ENCODE data around the gene GPX8. TPM values are rescaled to one million over a fixed set of nuclear protein-coding genes. Genes with fewer than 3 reads are reported as not detected.

Gene GPX8
- total and polyA plus RNA-seq, 4 experiments from 2014 or later = not detected

DNA sequence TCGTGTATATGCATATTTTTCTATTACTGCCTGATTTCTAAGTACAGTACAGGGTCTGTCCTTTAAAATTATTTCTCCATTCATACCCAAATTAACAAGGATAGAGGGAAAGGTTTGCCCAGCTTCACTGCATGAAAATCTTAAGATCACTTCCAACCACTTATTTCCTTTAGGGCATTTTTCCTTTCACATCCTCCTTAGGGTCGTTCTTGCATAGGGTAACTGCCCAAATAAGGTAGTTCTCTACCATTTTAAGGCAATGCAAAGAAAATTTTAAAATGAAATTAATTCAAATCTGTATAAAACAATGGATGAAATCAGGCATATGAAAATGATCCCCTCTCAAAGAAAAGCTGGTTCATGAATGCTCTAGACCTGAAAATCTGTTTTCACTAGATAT lies 17.1 kb downstream of the GPX8 start:
- H3K4me1 Mint-ChIP-seq = peaks cover 19 to 46% (median 28%) of the 10 kb centered on the region in 4 donors
- H3K27ac Mint-ChIP-seq = no peak overlapping the region
- H3K27me3 ChIP-seq (ENCODE audit: insufficient read depth, low read length) = peaks cover 40% of the 10 kb centered on the region
- POLR2A ChIA-PET (ENCODE audit: partially characterized antibody) = interaction anchor here (0.8 to 1.7 kb wide), 2 partner anchors 9 to 56 kb away, joined by 3 read pairs; no protein-coding TSS in a partner anchor
- H3K4me3 ChIP-seq (ENCODE audit: low read length in 2 of 2) = no peak overlapping the region
- H3K27ac ChIP-seq (ENCODE audit: low read depth, low read length) = no peak overlapping the region
- H3K9me3 ChIP-seq (ENCODE audit: control insufficient read depth in 1 of 2, low read length in 2 of 2) = no peaks in the 10 kb centered on the region
- peaks cover 56 to 70% of the 10 kb centered on the region in 2 donors for H3K27me3 Mint-ChIP-seq
- intact Hi-C loops (cut with micrococcal nuclease) = loop anchor here (10.0 kb wide), 1 partner anchor 128 kb away; the partner anchor contains the start of genes DHX29 and MTREX
- H3K9me3 Mint-ChIP-seq = peaks cover 0 to 3% (median 0%) of the 10 kb centered on the region in 8 donors
- H3K4me3 Mint-ChIP-seq = peak overlapping the region in 3 of 8 donors; percentile 39 to 51 (median 40)
- DNase-seq = no peak
- CTCF ChIA-PET (ENCODE audit: partially characterized antibody) = interaction anchor here (1.1 to 2.3 kb wide), 3 partner anchors 14 to 661 kb away, joined by 3 to 5 read pairs (median 4); no protein-coding TSS in a partner anchor
- peaks cover 34% of the 10 kb centered on the region for H3K4me1 ChIP-seq (ENCODE audit: insufficient read depth, low read length)
- H3K36me3 Mint-ChIP-seq = no peaks in the 10 kb centered on the region
- H3K36me3 ChIP-seq (ENCODE audit: insufficient read depth, low read length) = no peaks in the 10 kb centered on the region

DNA sequence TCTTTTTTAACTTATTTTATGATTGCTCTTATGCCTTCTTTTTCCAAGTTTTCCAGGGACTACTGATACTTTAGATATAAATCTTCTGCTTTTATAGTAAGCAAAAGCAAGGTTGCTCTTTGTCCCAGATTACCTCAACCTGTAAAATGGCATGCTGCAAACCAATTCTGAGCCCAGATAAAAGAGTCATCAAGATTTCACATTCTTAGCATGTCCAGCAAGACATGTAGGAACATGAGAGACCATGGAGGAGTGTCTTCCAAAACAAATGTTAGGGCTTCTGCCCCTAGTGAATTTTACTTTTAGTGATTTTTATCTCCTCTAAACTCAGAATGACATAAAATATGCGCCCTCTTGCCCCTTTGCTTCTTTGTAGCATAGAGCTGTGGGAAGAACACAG lies 20.0 kb downstream of the GPX8 start:
- CTCF ChIA-PET (ENCODE audit: partially characterized antibody) = interaction anchor here (1.2 to 1.3 kb wide), 2 partner anchors 8 to 274 kb away, joined by 4 to 5 read pairs; no protein-coding TSS in a partner anchor
- H3K27me3 ChIP-seq (ENCODE audit: insufficient read depth, low read length) = peaks cover 24% of the 10 kb centered on the region
- POLR2A ChIA-PET (ENCODE audit: partially characterized antibody) = no interaction called here
- H3K9me3 Mint-ChIP-seq = peaks cover 0 to 6% (median 3%) of the 10 kb centered on the region in 8 donors
- no peak for DNase-seq
- H3K4me3 ChIP-seq (ENCODE audit: low read length in 2 of 2) = no peak overlapping the region
- peaks cover 7 to 23% (median 14%) of the 10 kb centered on the region in 4 donors for H3K4me1 Mint-ChIP-seq
- H3K9me3 ChIP-seq (ENCODE audit: control insufficient read depth in 1 of 2, low read length in 2 of 2) = no peaks in the 10 kb centered on the region
- peaks cover 49 to 54% of the 10 kb centered on the region in 2 donors for H3K27me3 Mint-ChIP-seq
- no peak overlapping the region for H3K27ac ChIP-seq (ENCODE audit: low read depth, low read length)
- no peaks in the 10 kb centered on the region for H3K36me3 Mint-ChIP-seq
- intact Hi-C loops (cut with micrococcal nuclease) = no loop called here
- H3K27ac Mint-ChIP-seq = no peak overlapping the region
- no peaks in the 10 kb centered on the region for H3K36me3 ChIP-seq (ENCODE audit: insufficient read depth, low read length)
- H3K4me1 ChIP-seq (ENCODE audit: insufficient read depth, low read length) = peaks cover 17% of the 10 kb centered on the region
- H3K4me3 Mint-ChIP-seq = no peak overlapping the region

DNA sequence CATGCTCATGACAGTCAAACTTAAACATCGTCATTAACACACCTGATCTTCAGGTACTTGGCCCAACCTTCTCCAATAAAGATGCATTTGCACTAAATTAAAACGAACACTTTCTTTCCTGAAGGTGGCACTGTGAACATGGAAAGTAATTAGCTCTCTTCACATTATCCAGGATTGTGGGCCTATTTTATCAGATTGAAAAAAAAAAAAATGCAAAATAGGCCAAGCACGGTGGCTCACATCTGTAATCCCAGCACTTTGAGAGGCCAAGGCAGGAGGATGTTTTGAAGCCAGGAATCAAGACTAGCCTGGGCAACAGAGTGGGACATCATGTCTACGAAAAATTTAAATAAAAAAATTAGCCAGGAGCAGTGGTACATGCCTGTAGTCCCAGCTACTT lies 27.4 kb downstream of the GPX8 start:
- CTCF ChIA-PET (ENCODE audit: partially characterized antibody) = interaction anchor here (1.4 to 1.6 kb wide), 2 partner anchors 8 to 51 kb away, joined by 3 to 5 read pairs; no protein-coding TSS in a partner anchor
- no peak overlapping the region for H3K27ac ChIP-seq (ENCODE audit: low read depth, low read length)
- Mint-ChIP-seq H3K9me3 (peaks cover 0 to 6% (median 2%) of the 10 kb centered on the region in 8 donors), H3K36me3 (no peaks in the 10 kb centered on the region), H3K4me3 (no peak overlapping the region), H3K4me1 (no peaks in the 10 kb centered on the region), H3K27ac (no peak overlapping the region), H3K27me3 (peaks cover 38 to 44% of the 10 kb centered on the region in 2 donors)
- H3K9me3 ChIP-seq (ENCODE audit: control insufficient read depth in 1 of 2, low read length in 2 of 2) = no peaks in the 10 kb centered on the region
- H3K4me3 ChIP-seq (ENCODE audit: low read length in 2 of 2) = no peak overlapping the region
- intact Hi-C loops (cut with micrococcal nuclease) = no loop called here
- no peak for DNase-seq
- no peaks in the 10 kb centered on the region for H3K4me1 ChIP-seq (ENCODE audit: insufficient read depth, low read length)
- peaks cover 5% of the 10 kb centered on the region for H3K27me3 ChIP-seq (ENCODE audit: insufficient read depth, low read length)
- POLR2A ChIA-PET (ENCODE audit: partially characterized antibody) = no interaction called here
- no peaks in the 10 kb centered on the region for H3K36me3 ChIP-seq (ENCODE audit: insufficient read depth, low read length)

DNA sequence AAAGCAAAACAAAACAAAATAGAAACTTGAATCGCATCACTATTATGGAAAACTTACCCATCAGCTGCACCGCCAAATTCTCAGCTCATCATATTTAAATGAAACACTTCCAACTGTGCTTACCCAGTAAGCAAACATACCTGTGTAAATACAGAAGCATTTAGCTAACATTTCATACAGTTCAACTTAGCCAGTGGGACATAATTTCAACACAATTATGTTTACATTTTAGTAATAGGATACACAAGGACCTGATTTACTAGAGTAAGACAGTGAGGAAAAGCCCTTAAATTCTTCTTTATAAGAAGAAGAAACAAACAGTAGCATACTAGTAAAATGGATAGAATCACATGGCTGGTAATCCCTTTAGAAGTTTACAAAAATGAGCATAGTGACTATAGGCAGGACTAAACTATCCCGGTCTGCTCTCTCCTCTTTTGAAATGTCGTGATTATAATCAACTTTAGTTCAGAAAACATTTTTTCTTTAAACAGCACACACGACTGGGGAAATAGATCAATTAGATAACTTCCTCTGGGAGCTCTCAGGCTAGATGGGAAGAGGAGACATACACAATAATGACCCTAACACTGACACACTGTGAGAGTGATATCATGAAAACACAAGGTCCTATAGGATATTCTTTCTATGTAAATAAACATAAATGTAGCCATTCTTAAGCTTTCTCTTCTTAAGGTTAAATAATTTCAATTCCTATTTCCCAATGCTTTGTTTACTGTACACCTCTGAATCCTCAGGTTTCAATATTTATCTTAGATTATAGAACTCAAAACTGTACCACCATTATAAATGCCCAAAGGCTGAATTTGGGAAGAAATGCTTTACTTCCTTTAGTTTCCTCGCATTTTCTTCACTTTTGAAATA lies 28.9 kb downstream of the GPX8 start:
- H3K36me3 Mint-ChIP-seq = no peaks in the 10 kb centered on the region
- H3K27me3 ChIP-seq (ENCODE audit: insufficient read depth, low read length) = peaks cover 8% of the 10 kb centered on the region
- H3K27ac Mint-ChIP-seq = no peak overlapping the region
- H3K27me3 Mint-ChIP-seq = peaks cover 44 to 53% of the 10 kb centered on the region in 2 donors
- no peak overlapping the region for H3K27ac ChIP-seq (ENCODE audit: low read depth, low read length)
- CTCF ChIA-PET (ENCODE audit: partially characterized antibody) = no interaction called here
- H3K4me1 Mint-ChIP-seq = no peaks in the 10 kb centered on the region
- no peaks in the 10 kb centered on the region for H3K4me1 ChIP-seq (ENCODE audit: insufficient read depth, low read length)
- H3K36me3 ChIP-seq (ENCODE audit: insufficient read depth, low read length) = no peaks in the 10 kb centered on the region
- DNase-seq = no peak
- intact Hi-C loops (cut with micrococcal nuclease) = no loop called here
- no peaks in the 10 kb centered on the region for H3K9me3 Mint-ChIP-seq
- no peak overlapping the region for H3K4me3 ChIP-seq (ENCODE audit: low read length in 2 of 2)
- no peaks in the 10 kb centered on the region for H3K9me3 ChIP-seq (ENCODE audit: control insufficient read depth in 1 of 2, low read length in 2 of 2)
- no peak overlapping the region for H3K4me3 Mint-ChIP-seq
- POLR2A ChIA-PET (ENCODE audit: partially characterized antibody) = no interaction called here

DNA sequence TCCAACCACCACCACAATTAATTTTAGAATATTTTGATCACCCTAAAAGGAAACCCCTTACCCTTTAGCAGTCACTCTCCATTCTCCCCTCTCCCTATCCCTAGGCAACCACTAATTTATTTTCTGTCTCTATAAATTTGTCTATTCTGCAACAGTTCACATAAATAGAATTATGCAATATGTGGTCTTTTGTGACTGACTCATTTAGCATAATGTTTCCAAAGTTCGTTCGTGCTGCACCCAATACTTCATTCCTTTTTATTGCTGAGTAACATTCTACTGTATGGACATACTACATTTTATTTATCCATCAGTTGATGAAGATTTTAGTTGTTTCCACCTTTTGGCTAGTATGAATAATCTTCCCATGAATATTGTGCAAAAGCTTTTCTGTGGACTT lies 31.2 kb downstream of the GPX8 start:
- Histone ChIP-seq H3K27ac (ENCODE audit: low read depth, low read length) (no peak overlapping the region), H3K4me1 (ENCODE audit: insufficient read depth, low read length) (no peaks in the 10 kb centered on the region), H3K4me3 (ENCODE audit: low read length in 2 of 2) (no peak overlapping the region), H3K36me3 (ENCODE audit: insufficient read depth, low read length) (no peaks in the 10 kb centered on the region), H3K9me3 (ENCODE audit: control insufficient read depth in 1 of 2, low read length in 2 of 2) (no peaks in the 10 kb centered on the region), H3K27me3 (ENCODE audit: insufficient read depth, low read length) (peaks cover 8% of the 10 kb centered on the region)
- H3K9me3 Mint-ChIP-seq = no peaks in the 10 kb centered on the region
- CTCF ChIA-PET (ENCODE audit: partially characterized antibody) = interaction anchor here (0.7 kb wide), 1 partner anchor 14 kb away, joined by 3 read pairs; no protein-coding TSS in a partner anchor
- no peak for DNase-seq
- H3K4me1 Mint-ChIP-seq = no peaks in the 10 kb centered on the region
- H3K27ac Mint-ChIP-seq = no peak overlapping the region
- intact Hi-C loops (cut with micrococcal nuclease) = no loop called here
- POLR2A ChIA-PET (ENCODE audit: partially characterized antibody) = no interaction called here
- peaks cover 38 to 48% of the 10 kb centered on the region in 2 donors for H3K27me3 Mint-ChIP-seq
- H3K4me3 Mint-ChIP-seq = no peak overlapping the region
- H3K36me3 Mint-ChIP-seq = no peaks in the 10 kb centered on the region

DNA sequence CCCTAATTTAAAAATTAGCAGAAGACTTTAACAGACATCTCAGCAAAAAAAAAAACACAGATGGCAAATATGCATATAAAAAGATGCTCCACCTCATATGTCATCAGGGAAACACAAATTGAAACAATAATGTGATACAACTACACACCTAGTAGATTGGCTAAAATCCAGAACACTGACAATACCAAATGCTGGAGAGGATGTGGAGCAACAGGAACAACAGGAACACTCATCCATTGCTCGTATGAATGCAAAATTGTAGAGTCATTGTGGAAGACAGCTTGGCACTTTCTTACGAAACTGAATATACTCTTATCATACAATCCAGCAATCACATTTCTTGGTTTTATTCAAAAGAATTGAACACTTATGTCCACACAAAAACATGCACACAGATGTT lies 45.0 kb downstream of the GPX8 start:
- H3K27ac ChIP-seq (ENCODE audit: low read depth, low read length) = no peak overlapping the region
- H3K27me3 ChIP-seq (ENCODE audit: insufficient read depth, low read length) = peaks cover 1% of the 10 kb centered on the region
- POLR2A ChIA-PET (ENCODE audit: partially characterized antibody) = no interaction called here
- CTCF ChIA-PET (ENCODE audit: partially characterized antibody) = no interaction called here
- intact Hi-C loops (cut with micrococcal nuclease) = no loop called here
- Mint-ChIP-seq H3K4me1 (peaks cover 0 to 2% (median 0%) of the 10 kb centered on the region in 4 donors), H3K27me3 (peaks cover 17 to 27% of the 10 kb centered on the region in 2 donors), H3K36me3 (no peaks in the 10 kb centered on the region), H3K27ac (no peak overlapping the region), H3K4me3 (no peak overlapping the region), H3K9me3 (peaks cover 0 to 7% (median under 1%) of the 10 kb centered on the region in 8 donors)
- no peak for DNase-seq
- H3K4me3 ChIP-seq (ENCODE audit: low read length in 2 of 2) = no peak overlapping the region
- H3K9me3 ChIP-seq (ENCODE audit: control insufficient read depth in 1 of 2, low read length in 2 of 2) = no peaks in the 10 kb centered on the region
- no peaks in the 10 kb centered on the region for H3K4me1 ChIP-seq (ENCODE audit: insufficient read depth, low read length)
- no peaks in the 10 kb centered on the region for H3K36me3 ChIP-seq (ENCODE audit: insufficient read depth, low read length)

DNA sequence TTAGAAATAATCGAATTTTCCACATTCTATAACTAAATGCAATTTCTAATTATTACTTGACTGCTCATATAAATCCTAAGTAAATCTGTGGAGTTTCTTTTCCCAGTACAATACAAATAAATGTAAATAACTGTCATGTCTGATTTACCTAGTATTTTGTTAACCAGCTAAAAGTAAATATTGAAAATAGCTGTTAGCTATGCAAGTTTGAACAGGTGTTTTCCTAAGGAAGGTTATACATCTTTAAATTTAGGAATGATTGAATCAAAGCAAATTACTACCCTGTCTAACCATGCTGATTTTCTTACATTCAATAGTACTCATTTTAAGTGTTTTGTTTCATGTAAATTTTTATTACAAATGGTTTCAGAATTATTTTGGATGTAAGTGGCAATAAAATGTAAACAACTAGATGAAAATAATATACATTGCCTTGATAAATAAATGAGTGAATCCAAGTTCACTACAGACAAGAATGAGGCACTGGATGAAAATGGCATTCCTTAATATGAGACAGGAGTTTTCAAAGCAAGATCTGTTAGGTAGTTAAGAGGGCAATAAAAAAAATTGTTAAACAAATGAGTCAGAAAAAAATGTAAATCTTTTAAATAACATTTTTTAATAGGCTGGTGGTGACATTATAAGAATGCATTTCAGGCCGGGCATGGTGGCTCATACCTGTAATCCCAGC lies 51.4 kb downstream of the GPX8 start:
- Histone ChIP-seq H3K36me3 (ENCODE audit: insufficient read depth, low read length) (no peaks in the 10 kb centered on the region), H3K4me3 (ENCODE audit: low read length in 2 of 2) (no peak overlapping the region), H3K27me3 (ENCODE audit: insufficient read depth, low read length) (no peaks in the 10 kb centered on the region), H3K4me1 (ENCODE audit: insufficient read depth, low read length) (no peaks in the 10 kb centered on the region), H3K9me3 (ENCODE audit: control insufficient read depth in 1 of 2, low read length in 2 of 2) (no peaks in the 10 kb centered on the region), H3K27ac (ENCODE audit: low read depth, low read length) (no peak overlapping the region)
- Mint-ChIP-seq H3K36me3 (no peaks in the 10 kb centered on the region), H3K27ac (no peak overlapping the region), H3K4me1 (peaks cover 0 to 2% (median 0%) of the 10 kb centered on the region in 4 donors), H3K27me3 (peaks cover 8 to 10% of the 10 kb centered on the region in 2 donors), H3K9me3 (no peaks in the 10 kb centered on the region), H3K4me3 (no peak overlapping the region)
- ChIA-PET POLR2A (ENCODE audit: partially characterized antibody) (interaction anchor here (1.0 kb wide), 1 partner anchor 21 kb away, joined by 3 read pairs; no protein-coding TSS in a partner anchor), CTCF (ENCODE audit: partially characterized antibody) (no interaction called here)
- no peak for DNase-seq
- intact Hi-C loops (cut with micrococcal nuclease) = no loop called here
